Loucy (cell line): Measurements from ENCODE around the gene SULT2B1.
"Not testable (repeated sequence)": the region's sequence is repeated elsewhere in the genome, so short reads cannot be mapped to it uniquely, and the experiment has no call there.

Source experiments
- H2AFZ ChIP-seq: fragments of 200-600 bp; sonication (generic); 2 replicates; pipeline ENCODE4 v1.6.0; 2016; ENCODE audit warnings: antibody characterized with exemption, mild to moderate bottlenecking, low read length, moderate library complexity
- H3F3A ChIP-seq: fragments of 200-600 bp; 2 replicates; pipeline ENCODE4 v1.6.0; 2016; ENCODE audit warnings: antibody characterized with exemption, low read depth, mild to moderate bottlenecking
- H3K27me3 ChIP-seq: fragments of 200-600 bp; sonication (generic); 2 replicates; pipeline ENCODE4 v1.6.1; 2014; ENCODE audit warnings: low read length, mild to moderate bottlenecking; ENCODE audit not compliant: insufficient read depth, poor library complexity, severe bottlenecking
- H3K36me3 ChIP-seq: fragments of 200-600 bp; sonication (generic); 2 replicates; pipeline ENCODE4 v1.6.1; 2016; ENCODE audit warnings: low read length; ENCODE audit not compliant: insufficient read depth
- H3K4me1 ChIP-seq: fragments of 200-600 bp; sonication (generic); 2 replicates; pipeline ENCODE4 v1.5.1; 2014; ENCODE audit warnings: low read length, mild to moderate bottlenecking; ENCODE audit not compliant: insufficient read depth, poor library complexity, severe bottlenecking
- H3K4me2 ChIP-seq: fragments of 200-600 bp; sonication (generic); 2 replicates; pipeline ENCODE4 v1.6.0; 2014; ENCODE audit warnings: antibody characterized with exemption, low read length, low read depth, mild to moderate bottlenecking; ENCODE audit not compliant: poor library complexity, severe bottlenecking
- H3K4me3 ChIP-seq: fragments of 200-600 bp; sonication (generic); 2 replicates; pipeline ENCODE4 v1.5.1; 2014; ENCODE audit warnings: low read length, mild to moderate bottlenecking, mixed read lengths; ENCODE audit not compliant: poor library complexity, severe bottlenecking
- H3K79me2 ChIP-seq: fragments of 200-600 bp; sonication (generic); 2 replicates; pipeline ENCODE4 v1.6.1; 2014; ENCODE audit warnings: low read length; ENCODE audit not compliant: insufficient read depth
- H3K9ac ChIP-seq: fragments of 200-600 bp; sonication (generic); 2 replicates; pipeline ENCODE4 v1.6.0; 2014; ENCODE audit warnings: mild to moderate bottlenecking, low read depth, low read length, moderate library complexity; ENCODE audit not compliant: poor library complexity, severe bottlenecking
- H3K9me2 ChIP-seq: fragments of 200-600 bp; sonication (generic); replicated peaks from 2 replicates; pipeline ENCODE4 v1.6.1; 2016; ENCODE audit warnings: low read depth, low read length, mixed read lengths
- H3K9me3 ChIP-seq: fragments of 200-600 bp; sonication (generic); 2 replicates; pipeline ENCODE4 v1.6.1; 2014; ENCODE audit warnings: mild to moderate bottlenecking, antibody characterized with exemption, low read length, low read depth; ENCODE audit not compliant: insufficient read depth
- H4K20me1 ChIP-seq: fragments of 200-600 bp; sonication (generic); 2 replicates; pipeline ENCODE4 v1.6.0; 2014; ENCODE audit warnings: antibody characterized with exemption, low read length, mild to moderate bottlenecking; ENCODE audit not compliant: insufficient read depth, poor library complexity, severe bottlenecking
- CTCF ChIP-seq: fragments of 200-600 bp; sonication (generic); conservative IDR thresholded peaks from 2 replicates; pipeline ENCODE4 v1.5.1; 2014; ENCODE audit warnings: mild to moderate bottlenecking, antibody characterized with exemption, low read length
- EZH2phosphoT487 ChIP-seq: fragments of 200-600 bp; IDR thresholded peaks from 2 replicates; pipeline ENCODE4 v1.6.1; 2018; ENCODE audit warnings: antibody characterized with exemption, mild to moderate bottlenecking, moderate library complexity, borderline replicate concordance

Gene SULT2B1

GRCh38 chr19:48629599-48630295, 77.8 kb downstream of the SULT2B1 start:
- H3K27me3 ChIP-seq: no peaks in the 10 kb centered on the region
- peaks cover under 1% of the 10 kb centered on the region for H4K20me1 ChIP-seq
- no peak overlapping the region for H2AFZ ChIP-seq
- peaks cover 23% of the 10 kb centered on the region for H3K4me1 ChIP-seq
- no peaks in the 10 kb centered on the region for H3K9me2 ChIP-seq
- H3K9me3 ChIP-seq: no peaks in the 10 kb centered on the region
- H3K36me3 ChIP-seq: peaks cover 12% of the 10 kb centered on the region; the same call in 1 of the 2 replicates
- H3F3A ChIP-seq: no peaks in the 10 kb centered on the region
- H3K4me3 ChIP-seq: no peak overlapping the region
- no peak overlapping the region for H3K9ac ChIP-seq
- TF ChIP-seq EZH2phosphoT487: no peak
- no peak for TF ChIP-seq CTCF
- H3K4me2 ChIP-seq: no peak overlapping the region
- peaks cover 23% of the 10 kb centered on the region for H3K79me2 ChIP-seq

- no peaks in the 10 kb centered on the region for H3F3A ChIP-seq
- no peak overlapping the region for H3K4me3 ChIP-seq
- H3K4me2 ChIP-seq: no peak overlapping the region
- peaks cover 27% of the 10 kb centered on the region for H3K4me1 ChIP-seq
- H2AFZ ChIP-seq: no peak overlapping the region
- H3K79me2 ChIP-seq: peaks cover 27% of the 10 kb centered on the region
- H3K9me2 ChIP-seq: no peaks in the 10 kb centered on the region
- no peaks in the 10 kb centered on the region for H3K9me3 ChIP-seq
- H3K9ac ChIP-seq: no peak overlapping the region
- H4K20me1 ChIP-seq: peaks cover 4% of the 10 kb centered on the region
- no peak for TF ChIP-seq EZH2phosphoT487
- TF ChIP-seq CTCF: no peak
- H3K27me3 ChIP-seq: no peaks in the 10 kb centered on the region
- H3K36me3 ChIP-seq: peaks cover 12% of the 10 kb centered on the region; the same call in 1 of the 2 replicates
Observed at GRCh38 chr19:48630296-48631063, 78.5 kb downstream of the SULT2B1 start.

DNA sequence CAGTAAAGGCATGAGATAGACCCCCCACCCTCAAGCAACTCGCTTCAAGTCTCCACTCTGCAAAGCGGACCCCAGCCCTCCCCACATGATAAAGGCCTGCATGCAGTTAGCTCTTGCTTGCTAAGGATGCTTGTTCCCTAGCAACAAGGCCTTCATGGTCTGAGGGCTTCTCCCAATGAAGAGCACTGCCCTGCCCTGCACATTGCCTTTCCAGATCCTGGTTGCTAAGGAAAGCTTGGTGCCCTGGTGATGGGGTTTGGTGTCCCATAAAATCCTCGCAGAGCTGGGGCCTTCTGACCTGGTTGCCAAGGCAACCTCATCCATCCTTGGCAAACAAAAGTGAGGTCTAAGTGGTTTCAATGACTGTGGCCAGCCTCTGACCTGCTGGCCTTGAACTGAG, 79.3 kb downstream of the SULT2B1 start:
- Histone ChIP-seq H3K4me3 (no peak overlapping the region), H3K79me2 (peaks cover 34% of the 10 kb centered on the region), H3K4me1 (peaks cover 27% of the 10 kb centered on the region), H3F3A (no peaks in the 10 kb centered on the region), H3K4me2 (no peak overlapping the region), H3K36me3 (peaks cover 12% of the 10 kb centered on the region; the same call in 1 of the 2 replicates), H4K20me1 (peaks cover 4% of the 10 kb centered on the region), H3K9ac (no peak overlapping the region), H2AFZ (no peak overlapping the region), H3K27me3 (no peaks in the 10 kb centered on the region), H3K9me3 (no peaks in the 10 kb centered on the region), H3K9me2 (no peaks in the 10 kb centered on the region)
- no peak for TF ChIP-seq CTCF
- no peak for TF ChIP-seq EZH2phosphoT487

GRCh38 chr19:48632286-48632685, 80.3 kb downstream of the SULT2B1 start:
- H3K79me2 ChIP-seq: peaks cover 38% of the 10 kb centered on the region
- not testable (repeated sequence) for H2AFZ ChIP-seq, H3K27me3 ChIP-seq, H3K9me2 ChIP-seq, H3K9me3 ChIP-seq, H4K20me1 ChIP-seq, H3F3A ChIP-seq
- peaks cover 33% of the 10 kb centered on the region for H3K4me1 ChIP-seq
- peak overlapping the region; percentile 99 for H3K4me2 ChIP-seq
- peaks cover 12% of the 10 kb centered on the region; the same call in 1 of the 2 replicates for H3K36me3 ChIP-seq
- H3K9ac ChIP-seq: peak overlapping the region; percentile 97
- peak overlapping the region; percentile 93 for H3K4me3 ChIP-seq
